Fibroblast of lung (primary cell): ENCODE measurements around the gene SPP1. TPM values are rescaled to one million over a fixed set of nuclear protein-coding genes. Genes with fewer than 3 reads are reported as not detected.

Source experiments
- DNase-seq, 2 donors: peaks; one replicate each; pipeline versions ENCODE4 v3.0.0 to v3.0.0-alpha.2; 2010; ENCODE audit warnings: low read depth in 2 of 2
- H2AFZ ChIP-seq: 2 replicates; pipeline ENCODE4 v1.5.1; 2012; ENCODE audit warnings: low read length, control low read depth, inconsistent platforms
- H3K27ac ChIP-seq: 2 replicates; pipeline ENCODE4 v1.5.1; 2011; ENCODE audit warnings: low read length, control low read depth; ENCODE audit not compliant: insufficient read depth
- H3K27me3 ChIP-seq: 2 replicates; pipeline ENCODE4 v1.5.1; 2011; ENCODE audit warnings: mild to moderate bottlenecking, low read length; ENCODE audit not compliant: control insufficient read depth, insufficient read depth
- H3K36me3 ChIP-seq: 2 replicates; pipeline ENCODE4 v1.5.1; 2011; ENCODE audit warnings: low read length; ENCODE audit not compliant: control insufficient read depth, insufficient read depth
- H3K4me1 ChIP-seq: 2 replicates; pipeline ENCODE4 v1.5.1; 2011; ENCODE audit warnings: low read length; ENCODE audit not compliant: control insufficient read depth, insufficient read depth; ENCODE audit errors: extremely low read depth
- H3K4me2 ChIP-seq: 2 replicates; pipeline ENCODE4 v1.5.1; 2011; ENCODE audit warnings: low read length, control low read depth; ENCODE audit not compliant: insufficient read depth; ENCODE audit errors: extremely low read depth
- H3K4me3 ChIP-seq, 4 experiments: fragments of 200-600 bp in 1 of 4; sonication (generic) in 1 of 4; replicated peaks in 1 of 4; 2 replicates each; pipeline ENCODE4 v1.5.1; 2011 to 2016; ENCODE audit warnings: low read length in 4 of 4, low read depth in 3 of 4, mild to moderate bottlenecking in 3 of 4, control low read depth in 2 of 4, inconsistent platforms in 1 of 4, mixed read lengths in 1 of 4; ENCODE audit not compliant: insufficient read depth in 1 of 4; ENCODE audit errors: control extremely low read depth in 1 of 4
- H3K79me2 ChIP-seq: 2 replicates; pipeline ENCODE4 v1.5.1; 2012; ENCODE audit warnings: mild to moderate bottlenecking, low read length, inconsistent platforms; ENCODE audit not compliant: control insufficient read depth, insufficient read depth
- H3K9ac ChIP-seq: 2 replicates; pipeline ENCODE4 v1.5.1; 2011; ENCODE audit warnings: mild to moderate bottlenecking, low read length, control low read depth; ENCODE audit not compliant: insufficient read depth
- H3K9me3 ChIP-seq: 2 replicates; pipeline ENCODE4 v1.5.1; 2012; ENCODE audit warnings: low read depth, low read length; ENCODE audit not compliant: control insufficient read depth, insufficient read depth
- H4K20me1 ChIP-seq: 2 replicates; pipeline ENCODE4 v1.5.1; 2011; ENCODE audit warnings: low read length; ENCODE audit not compliant: control insufficient read depth, insufficient read depth; ENCODE audit errors: extremely low read depth
- CTCF ChIP-seq, 2 donors: IDR thresholded peaks in 1 of 2; conservative IDR thresholded peaks in 1 of 2; 1 replicate in 1 of 2; 2 replicates in 1 of 2; pipeline ENCODE4 v1.5.1; 2011 to 2012; ENCODE audit warnings: low read length in 2 of 2, control low read depth in 1 of 2, inconsistent platforms in 1 of 2, low read depth in 1 of 2, mild to moderate bottlenecking in 1 of 2
- EZH2 ChIP-seq: IDR thresholded peaks from 2 replicates; pipeline ENCODE4 v1.5.1; 2012; ENCODE audit warnings: low read length, control low read depth, mild to moderate bottlenecking; ENCODE audit errors: missing control alignments
- polyA plus RNA-seq, 2 donors: library from polyadenylated mRNA; depleted of rRNA in 1 of 2; stranded (reverse) in 1 of 2; unstranded in 1 of 2; fragments of >200 nt; gene quantifications; 2 replicates each; pipeline ENCODE4 v1.2.1, GENCODE V29; 2011 to 2012; ENCODE audit warnings: missing spikeins in 1 of 2
- total RNA-seq: library from RNA; depleted of rRNA; stranded (reverse); fragments of >200 nt; gene quantifications from 2 replicates; pipeline ENCODE4 v1.2.1, GENCODE V29; 2014

Gene SPP1
- total and polyA plus RNA-seq, 2 donors (not counting 1 experiment from before 2014, with no cell fraction given): 0.17 to 0.59 TPM

- Histone ChIP-seq H3K79me2 (peaks cover 23% of the 10 kb centered on the region), H3K9ac (no peak overlapping the region), H3K4me3 (no peak overlapping the region), H3K4me1 (peaks cover 12% of the 10 kb centered on the region), H3K36me3 (peaks cover 2% of the 10 kb centered on the region), H3K27me3 (no peaks in the 10 kb centered on the region), H2AFZ (no peak overlapping the region), H3K4me2 (no peak overlapping the region), H4K20me1 (no peaks in the 10 kb centered on the region), H3K9me3 (no peaks in the 10 kb centered on the region), H3K27ac (no peak overlapping the region)
- no peak for DNase-seq
- TF ChIP-seq CTCF (conservative IDR thresholded peaks at IDR 0.05 in 1 of 2, IDR thresholded peaks at IDR 0.05 in 1 of 2; ENCODE audit: low read depth in 1 of 2, low read length in 2 of 2): no peak
- TF ChIP-seq EZH2: no peak
Measured at GRCh38 chr4:88030565-88031310, 55.2 kb downstream of the SPP1 start.

Other genes with a start within 250 kb of the SPP1 start
- gene IBSP, start 176.2 kb upstream of the SPP1 start, total RNA-seq: not detected in 2 replicates
- gene IBSP, start 176.2 kb upstream of the SPP1 start, polyA plus RNA-seq: not detected in 2 replicates
- not detected in 2 replicates for gene MEPE, start 142.7 kb upstream of the SPP1 start, total RNA-seq
- not detected in 2 replicates for gene MEPE, start 142.7 kb upstream of the SPP1 start, polyA plus RNA-seq
- 101 and 109 TPM in 2 replicates for gene PKD2, start 31.9 kb downstream of the SPP1 start, total RNA-seq
- gene PKD2, start 31.9 kb downstream of the SPP1 start, polyA plus RNA-seq: 61.5 and 158 TPM in 2 replicates
- 0.51 and 1.3 TPM in 2 replicates for gene ABCG2, start 182.9 kb downstream of the SPP1 start, total RNA-seq
- 4.5 and 5.5 TPM in 2 replicates for gene ABCG2, start 182.9 kb downstream of the SPP1 start, polyA plus RNA-seq